ENCODE measurements around the gene ZBTB20. TPM values are rescaled to one million over a fixed set of nuclear protein-coding genes. Genes with fewer than 3 reads are reported as not detected.

Gene ZBTB20
- total RNA-seq, 1 donor from 2014 or later: 62.0 TPM

GRCh38 chr3:115099986-115100571 is 47.0 kb downstream of the ZBTB20 start:
- Histone ChIP-seq H3K4me1 (peaks cover 68% of the 10 kb centered on the region), H3K36me3 (peaks cover 9% of the 10 kb centered on the region), H3K9me3 (replicated peaks) (peaks cover 11% of the 10 kb centered on the region), H3K27me3 (ENCODE audit: low read depth) (no peaks in the 10 kb centered on the region), H3K27ac (replicated peaks) (peak overlapping the region; percentile 82), H3K4me3 (peak overlapping the region; percentile 66)
- intact Hi-C loops (cut with micrococcal nuclease): loop anchor here (10.0 kb wide), 1 partner anchor 45 kb away; the partner anchor contains the start of gene ZBTB20
- TF ChIP-seq, protein P1, sequence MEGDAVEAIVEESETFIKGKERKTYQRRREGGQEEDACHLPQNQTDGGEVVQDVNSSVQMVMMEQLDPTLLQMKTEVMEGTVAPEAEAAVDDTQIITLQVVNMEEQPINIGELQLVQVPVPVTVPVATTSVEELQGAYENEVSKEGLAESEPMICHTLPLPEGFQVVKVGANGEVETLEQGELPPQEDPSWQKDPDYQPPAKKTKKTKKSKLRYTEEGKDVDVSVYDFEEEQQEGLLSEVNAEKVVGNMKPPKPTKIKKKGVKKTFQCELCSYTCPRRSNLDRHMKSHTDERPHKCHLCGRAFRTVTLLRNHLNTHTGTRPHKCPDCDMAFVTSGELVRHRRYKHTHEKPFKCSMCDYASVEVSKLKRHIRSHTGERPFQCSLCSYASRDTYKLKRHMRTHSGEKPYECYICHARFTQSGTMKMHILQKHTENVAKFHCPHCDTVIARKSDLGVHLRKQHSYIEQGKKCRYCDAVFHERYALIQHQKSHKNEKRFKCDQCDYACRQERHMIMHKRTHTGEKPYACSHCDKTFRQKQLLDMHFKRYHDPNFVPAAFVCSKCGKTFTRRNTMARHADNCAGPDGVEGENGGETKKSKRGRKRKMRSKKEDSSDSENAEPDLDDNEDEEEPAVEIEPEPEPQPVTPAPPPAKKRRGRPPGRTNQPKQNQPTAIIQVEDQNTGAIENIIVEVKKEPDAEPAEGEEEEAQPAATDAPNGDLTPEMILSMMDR (IDR thresholded peaks at IDR 0.05; ENCODE audit: borderline replicate concordance): no peak
- DNase-seq: no peak

- H3K27ac ChIP-seq (replicated peaks): peak overlapping the region; percentile 82
- H3K4me3 ChIP-seq: peak overlapping the region; percentile 66
- intact Hi-C loops (cut with micrococcal nuclease): loop anchor here (10.0 kb wide), 1 partner anchor 45 kb away; the partner anchor contains the start of gene ZBTB20
- no peak for DNase-seq
- no peaks in the 10 kb centered on the region for H3K27me3 ChIP-seq (ENCODE audit: low read depth)
- peaks cover 7% of the 10 kb centered on the region for H3K9me3 ChIP-seq (replicated peaks)
- H3K36me3 ChIP-seq: peaks cover 6% of the 10 kb centered on the region
- peaks cover 74% of the 10 kb centered on the region for H3K4me1 ChIP-seq
- TF ChIP-seq, protein P1 (IDR thresholded peaks at IDR 0.05; ENCODE audit: borderline replicate concordance): no peak
These were observed 47.7 kb downstream of the ZBTB20 start for GRCh38 chr3:115099134-115099985.

DNA sequence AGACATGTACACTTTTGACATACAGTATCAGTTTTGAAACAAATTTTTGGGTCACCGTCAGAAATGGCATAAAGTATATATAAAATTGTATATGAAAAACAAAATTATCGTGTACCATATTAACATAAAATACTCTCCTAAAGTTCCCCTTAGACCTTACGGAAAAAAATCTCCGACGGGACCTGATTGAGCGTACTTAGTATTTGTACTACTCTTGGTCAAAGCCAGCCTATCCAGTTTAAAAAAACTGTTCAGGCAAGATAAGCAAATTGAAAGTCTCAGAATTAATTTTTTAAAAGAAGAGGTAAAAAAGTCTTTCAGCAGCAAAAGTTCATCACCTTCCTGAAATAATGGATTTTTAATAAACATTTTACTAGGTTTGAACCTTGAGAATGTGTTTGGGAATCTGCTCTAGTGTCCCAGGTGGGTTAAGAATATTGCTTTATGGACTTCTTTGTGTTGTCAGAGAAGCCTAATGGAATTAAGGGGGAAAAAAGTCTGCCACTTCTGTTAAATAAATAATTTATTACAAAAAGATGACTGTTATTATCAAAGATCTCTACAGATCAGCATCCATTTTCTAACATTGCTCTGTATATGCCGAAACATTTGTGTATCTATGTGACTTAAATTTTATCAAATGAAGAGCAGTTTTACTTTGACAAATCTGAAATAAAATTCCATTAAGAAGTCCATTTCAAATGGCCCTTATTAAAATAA is 48.6 kb downstream of the ZBTB20 start:
- peak overlapping the region; percentile 82 for H3K27ac ChIP-seq (replicated peaks)
- H3K4me3 ChIP-seq: peak overlapping the region; percentile 66
- no peaks in the 10 kb centered on the region for H3K27me3 ChIP-seq (ENCODE audit: low read depth)
- peaks cover 81% of the 10 kb centered on the region for H3K4me1 ChIP-seq
- no peak for DNase-seq
- TF ChIP-seq, protein P1 (IDR thresholded peaks at IDR 0.05; ENCODE audit: borderline replicate concordance): no peak
- H3K36me3 ChIP-seq: no peaks in the 10 kb centered on the region
- intact Hi-C loops (cut with micrococcal nuclease): loop anchor here (10.0 kb wide), 1 partner anchor 46 kb away; the partner anchor contains the start of gene ZBTB20
- no peaks in the 10 kb centered on the region for H3K9me3 ChIP-seq (replicated peaks)

DNA sequence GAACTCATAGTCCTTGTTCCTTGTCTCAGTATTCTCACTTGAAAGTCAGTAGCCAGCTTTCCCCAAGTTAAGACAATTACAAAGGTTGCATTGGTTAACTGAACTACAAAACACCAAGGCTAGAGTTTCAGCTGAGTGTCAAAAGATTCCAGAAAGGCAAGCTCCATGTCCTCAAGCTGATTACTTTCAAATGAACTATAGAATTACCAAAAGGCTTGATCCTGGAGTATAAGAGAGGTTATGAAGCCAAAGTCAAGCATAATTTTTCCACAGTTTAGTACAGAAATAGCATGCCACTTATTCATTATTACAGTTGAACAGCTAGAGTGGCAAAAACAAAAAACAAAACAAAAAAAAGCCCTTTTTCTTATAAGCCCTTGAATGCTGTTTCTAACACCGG is 51.9 kb downstream of the ZBTB20 start:
- Histone ChIP-seq H3K27me3 (ENCODE audit: low read depth) (no peaks in the 10 kb centered on the region), H3K4me3 (no peak overlapping the region), H3K9me3 (replicated peaks) (no peaks in the 10 kb centered on the region), H3K27ac (replicated peaks) (peak overlapping the region; percentile 17), H3K36me3 (no peaks in the 10 kb centered on the region), H3K4me1 (peaks cover 86% of the 10 kb centered on the region)
- DNase-seq: no peak
- TF ChIP-seq, protein P1 (IDR thresholded peaks at IDR 0.05; ENCODE audit: borderline replicate concordance): no peak
- intact Hi-C loops (cut with micrococcal nuclease): loop anchor here (10.0 kb wide), 1 partner anchor 50 kb away; the partner anchor contains the start of gene ZBTB20

DNA sequence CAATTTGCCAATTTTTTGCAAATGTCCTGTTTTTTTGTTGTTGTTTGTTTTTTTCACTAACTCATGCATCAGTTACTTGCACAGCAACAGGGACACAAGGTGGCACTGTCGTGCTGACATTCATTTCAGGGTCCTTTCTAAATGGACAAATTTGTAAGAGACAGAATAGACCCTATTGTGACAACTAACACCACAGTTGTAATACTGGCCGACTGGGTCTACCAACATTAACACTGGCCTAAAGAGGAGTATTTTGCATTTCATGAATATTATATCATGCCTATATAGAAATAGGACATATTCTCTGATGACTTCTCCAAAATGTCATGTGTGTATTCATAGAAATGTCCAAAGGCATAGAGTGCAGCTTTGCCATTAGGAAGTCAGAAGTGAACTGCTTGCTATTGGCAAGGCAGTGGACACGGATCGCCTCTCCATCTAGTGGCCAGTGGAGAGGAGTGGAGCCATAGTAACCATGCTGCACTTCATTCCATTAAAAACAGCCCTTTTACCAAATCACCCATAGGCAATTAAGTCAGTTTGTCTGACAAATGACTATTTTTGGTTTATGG is 54.8 kb downstream of the ZBTB20 start:
- peak overlapping the region; percentile 60 for H3K27ac ChIP-seq (replicated peaks)
- intact Hi-C loops (cut with micrococcal nuclease): loop anchor here (5.0 to 10.0 kb wide), 2 partner anchors 52 to 265 kb away; partner anchors contain the start of gene ZBTB20
- TF ChIP-seq, protein P1 (IDR thresholded peaks at IDR 0.05; ENCODE audit: borderline replicate concordance): peak; percentile 79
- peak overlapping the region; percentile 6 for H3K4me3 ChIP-seq
- H3K36me3 ChIP-seq: no peaks in the 10 kb centered on the region
- H3K27me3 ChIP-seq (ENCODE audit: low read depth): no peaks in the 10 kb centered on the region
- H3K4me1 ChIP-seq: peaks cover 76% of the 10 kb centered on the region
- H3K9me3 ChIP-seq (replicated peaks): no peaks in the 10 kb centered on the region
- peak; percentile 62 for DNase-seq
